Medulla oblongata (tissue), 1 donor: ENCODE data around the gene PMPCA.

Experiments used
- DNase-seq: peaks from one replicate; pipeline ENCODE4 v3.0.0-alpha.2; 2015; ENCODE audit errors: extremely low spot score

PMPCA gene

DNA sequence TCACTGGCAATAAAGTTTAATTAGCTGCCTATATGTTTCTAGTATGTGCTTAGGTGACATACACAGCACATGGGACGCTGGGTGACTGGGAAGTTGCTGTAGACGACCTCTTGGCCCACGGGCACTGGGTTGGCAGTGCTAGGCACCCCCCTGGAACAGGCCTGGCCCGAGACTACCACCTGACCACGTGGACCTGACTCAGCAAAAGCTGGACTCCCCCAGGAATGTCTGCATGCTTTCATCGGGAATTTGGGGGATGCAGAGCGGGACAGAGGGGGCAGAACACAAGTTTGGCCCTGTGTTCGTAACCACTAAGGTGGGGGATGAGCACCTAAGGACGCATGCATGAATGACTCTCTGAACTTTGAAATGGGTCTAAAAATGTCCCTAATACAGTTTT lies 45.8 kb downstream of the PMPCA start:
- no peak for DNase-seq

DNA sequence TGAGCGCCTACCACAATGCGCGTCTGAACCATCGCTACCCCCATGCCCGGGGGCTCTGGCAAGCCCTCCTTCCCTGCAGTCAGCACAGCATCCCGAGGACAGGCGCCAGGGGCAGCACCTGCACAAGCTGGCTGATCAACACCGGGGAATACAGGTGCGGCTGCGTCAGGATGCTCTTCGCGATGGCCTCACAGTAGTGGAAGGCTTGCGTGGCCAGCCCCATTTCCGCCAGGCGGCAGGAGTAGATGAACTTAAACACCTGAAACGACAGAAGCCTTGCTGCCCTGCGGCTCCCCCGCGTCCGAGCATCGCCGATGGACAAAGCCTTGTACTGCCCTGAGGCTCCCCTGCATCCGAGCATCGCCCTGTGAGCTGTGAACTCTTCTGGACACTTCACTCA lies 46.9 kb downstream of the PMPCA start:
- no peak for DNase-seq

DNA sequence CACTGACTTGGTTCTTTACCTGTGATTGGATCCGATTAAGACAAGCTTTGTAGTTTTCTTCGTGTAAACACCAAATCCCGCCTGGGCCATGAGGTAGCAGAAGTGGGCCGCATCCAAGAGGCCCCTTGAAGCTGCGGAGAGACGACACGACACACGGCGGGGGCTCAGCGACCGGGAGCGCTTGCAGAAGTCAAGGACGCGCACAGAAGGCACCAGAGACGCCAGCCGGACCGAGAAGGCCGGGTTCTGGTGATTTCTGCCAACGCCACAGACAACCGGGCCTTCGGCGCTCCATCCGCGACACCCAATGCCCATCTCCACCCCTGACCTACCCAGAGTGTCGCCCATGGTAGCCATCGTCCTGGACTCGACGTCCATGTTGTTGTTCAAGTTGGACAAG lies 49.0 kb downstream of the PMPCA start:
- DNase-seq, result no peak

DNA sequence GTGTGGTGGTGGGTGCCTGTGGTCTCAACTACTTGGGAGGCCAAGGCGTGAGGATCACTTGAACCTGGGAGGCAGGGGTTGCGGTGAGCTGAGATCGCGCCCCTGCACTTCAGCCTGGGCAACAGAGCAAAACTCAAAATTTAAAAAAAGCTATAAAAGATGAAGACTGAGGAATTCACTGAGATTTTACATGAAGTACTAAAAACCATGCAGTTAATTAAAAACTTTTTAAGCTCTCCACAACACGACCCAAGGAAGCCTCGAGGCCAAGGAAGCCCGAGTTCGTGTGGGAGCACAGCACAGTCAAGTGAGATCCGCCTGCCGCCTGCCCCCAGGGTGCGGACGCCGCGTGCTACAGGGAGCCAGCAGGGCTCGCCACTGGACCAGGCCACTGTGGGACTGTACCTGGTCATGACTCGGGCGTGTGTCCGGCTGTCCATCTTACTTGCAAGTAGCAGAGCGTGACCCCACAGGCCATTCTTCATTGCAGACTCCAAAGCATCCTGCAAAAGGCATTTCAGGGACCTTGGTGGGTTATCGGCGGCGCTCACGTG lies 50.4 kb downstream of the PMPCA start:
- no peak for DNase-seq

DNA sequence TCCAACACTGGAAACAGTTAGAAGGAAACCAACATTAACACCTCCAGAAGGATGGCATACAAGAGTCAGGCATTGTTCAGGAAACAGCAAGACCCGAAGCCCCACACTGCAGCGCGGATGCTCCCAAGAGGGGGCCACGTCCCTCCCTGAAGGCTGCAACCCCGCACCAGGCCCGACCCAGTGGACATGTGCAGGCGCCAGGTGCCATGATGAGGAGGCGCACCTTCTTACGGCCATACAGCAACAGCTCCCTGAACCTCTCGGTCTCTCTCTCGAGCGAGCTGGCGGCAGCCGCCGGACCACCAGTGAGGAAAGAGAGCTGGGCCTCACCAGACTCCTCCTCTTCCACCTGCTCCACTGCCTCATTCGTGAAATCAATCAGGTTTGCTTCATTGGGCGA lies 52.2 kb downstream of the PMPCA start:
- no peak for DNase-seq

DNA sequence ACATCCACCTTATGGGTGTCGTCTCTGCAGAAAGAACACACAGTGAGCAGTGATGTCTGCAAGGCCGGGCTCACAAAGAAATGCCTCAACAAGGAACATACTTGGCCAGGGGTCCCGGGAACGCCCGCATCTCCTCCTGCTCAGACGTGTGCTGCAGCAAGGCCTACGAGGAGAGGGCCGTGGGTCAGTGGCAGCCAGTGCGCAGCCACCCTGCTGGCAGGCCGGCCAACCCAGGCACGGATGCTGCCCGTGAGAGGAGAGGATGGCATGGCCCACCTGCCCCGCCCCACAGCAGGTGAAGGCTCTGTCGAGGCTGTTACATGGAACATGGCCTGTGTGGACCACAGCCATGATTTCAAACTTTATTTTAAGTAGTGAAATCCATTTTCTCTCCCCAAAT lies 53.1 kb downstream of the PMPCA start:
- DNase-seq, result no peak

DNA sequence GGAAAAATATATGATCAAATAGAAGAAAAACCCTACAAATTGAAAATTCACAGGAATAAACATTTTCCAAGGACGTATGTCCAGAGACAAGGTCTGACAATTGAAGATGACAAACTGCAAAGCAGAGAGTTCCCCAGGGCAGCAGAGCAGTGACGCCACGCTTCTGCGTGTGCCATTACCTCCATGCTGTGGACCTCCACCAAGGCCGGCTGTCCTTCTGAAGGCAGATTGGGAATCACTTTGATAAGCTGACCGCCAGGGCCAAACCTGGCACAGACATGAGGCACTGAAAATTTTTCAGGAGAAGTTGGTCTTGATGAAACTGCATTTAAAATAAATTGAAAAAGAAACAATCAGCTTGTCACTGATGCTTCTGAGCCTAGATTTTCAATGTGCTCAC lies 53.8 kb downstream of the PMPCA start:
- DNase-seq, result no peak

DNA sequence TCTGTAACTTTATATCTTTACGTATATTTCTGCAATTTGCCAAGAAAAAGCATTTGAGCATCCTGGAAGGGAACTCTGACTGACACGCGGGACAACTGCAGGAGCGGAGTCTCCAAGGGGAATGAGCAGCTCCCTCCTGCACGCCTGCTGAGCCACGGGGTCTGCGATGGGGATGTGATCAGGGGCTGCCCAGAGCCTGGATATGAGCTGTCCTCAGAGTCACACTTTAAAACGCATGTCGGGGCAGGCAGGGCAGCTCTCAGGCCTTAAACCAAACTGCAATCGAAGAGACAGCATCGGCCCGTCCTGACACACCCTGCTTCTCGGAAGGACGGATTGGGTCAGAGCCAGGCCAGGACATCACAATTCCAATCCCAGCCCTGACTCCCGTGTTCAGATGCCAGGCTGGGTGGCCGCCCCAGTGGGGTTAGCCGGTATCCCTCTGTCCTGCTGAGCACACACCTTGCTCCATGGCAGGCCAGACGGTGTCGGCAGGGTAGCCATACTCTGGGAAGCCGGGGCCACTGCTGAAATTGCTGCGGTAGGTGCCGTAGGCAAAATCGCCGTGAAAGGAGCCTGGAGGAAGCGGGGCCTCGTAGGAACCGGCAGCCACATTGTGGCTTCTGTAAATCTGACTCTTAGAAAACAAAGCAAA lies 55.2 kb downstream of the PMPCA start:
- DNase-seq, result no peak

DNA sequence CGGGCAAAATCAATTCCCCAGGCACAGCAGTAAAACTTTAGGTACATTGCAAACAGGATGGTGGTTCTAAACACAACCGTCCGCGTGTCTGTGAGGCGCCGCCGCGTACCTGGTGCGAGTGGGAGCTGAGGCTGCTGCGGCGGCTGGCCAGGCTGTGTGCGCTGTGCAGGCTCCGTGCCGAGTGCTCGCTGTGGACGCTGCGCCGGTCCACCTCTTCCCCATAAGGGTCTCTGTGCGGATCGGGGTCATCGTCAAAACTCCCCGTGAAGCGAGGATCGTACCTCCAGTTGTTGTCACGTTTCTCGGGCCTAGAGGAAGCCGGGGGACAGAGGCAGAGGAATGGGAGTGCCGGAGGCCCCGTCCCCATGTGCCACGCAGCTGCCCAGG lies 55.7 kb downstream of the PMPCA start:
- DNase-seq, result no peak

DNA sequence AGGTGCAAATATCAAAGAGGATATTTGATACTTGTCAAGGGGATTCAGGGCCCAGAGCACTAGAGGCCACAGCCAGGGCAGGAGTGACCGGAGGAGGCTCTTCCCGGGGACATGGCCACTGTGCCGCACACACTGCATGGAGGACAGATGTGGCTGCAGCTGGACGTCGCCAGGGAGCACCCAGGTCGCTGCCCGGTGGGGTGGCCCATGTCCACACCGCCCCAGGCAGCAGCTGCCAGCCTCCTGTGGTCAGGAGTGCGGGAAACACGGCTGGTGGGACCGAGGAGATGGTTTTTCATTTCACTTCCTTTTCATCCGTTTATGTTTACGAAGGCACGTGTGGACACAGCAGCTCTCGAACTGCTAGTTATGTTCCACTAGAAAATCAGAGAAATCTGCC lies 57.3 kb downstream of the PMPCA start:
- DNase-seq, result no peak

DNA sequence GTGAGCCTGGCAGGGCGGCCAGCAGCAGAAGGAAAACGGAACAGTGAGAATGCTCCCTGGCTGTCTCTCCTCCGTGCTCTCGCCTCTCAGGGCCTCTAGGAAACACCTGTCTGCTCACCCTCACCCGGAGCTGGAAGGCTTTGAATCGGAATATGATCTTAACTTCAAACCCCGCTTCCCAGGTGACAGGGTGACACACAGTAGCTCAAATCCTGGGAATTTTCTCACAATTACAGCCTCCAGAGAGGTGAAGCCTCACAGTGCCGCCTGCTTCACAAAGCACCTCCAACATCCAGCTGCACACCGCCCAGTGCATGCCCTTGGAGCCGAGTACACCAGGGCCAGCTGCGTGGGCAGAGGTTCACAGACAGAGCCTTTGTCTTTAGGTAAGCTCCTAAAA lies 59.9 kb downstream of the PMPCA start:
- no peak for DNase-seq

DNA sequence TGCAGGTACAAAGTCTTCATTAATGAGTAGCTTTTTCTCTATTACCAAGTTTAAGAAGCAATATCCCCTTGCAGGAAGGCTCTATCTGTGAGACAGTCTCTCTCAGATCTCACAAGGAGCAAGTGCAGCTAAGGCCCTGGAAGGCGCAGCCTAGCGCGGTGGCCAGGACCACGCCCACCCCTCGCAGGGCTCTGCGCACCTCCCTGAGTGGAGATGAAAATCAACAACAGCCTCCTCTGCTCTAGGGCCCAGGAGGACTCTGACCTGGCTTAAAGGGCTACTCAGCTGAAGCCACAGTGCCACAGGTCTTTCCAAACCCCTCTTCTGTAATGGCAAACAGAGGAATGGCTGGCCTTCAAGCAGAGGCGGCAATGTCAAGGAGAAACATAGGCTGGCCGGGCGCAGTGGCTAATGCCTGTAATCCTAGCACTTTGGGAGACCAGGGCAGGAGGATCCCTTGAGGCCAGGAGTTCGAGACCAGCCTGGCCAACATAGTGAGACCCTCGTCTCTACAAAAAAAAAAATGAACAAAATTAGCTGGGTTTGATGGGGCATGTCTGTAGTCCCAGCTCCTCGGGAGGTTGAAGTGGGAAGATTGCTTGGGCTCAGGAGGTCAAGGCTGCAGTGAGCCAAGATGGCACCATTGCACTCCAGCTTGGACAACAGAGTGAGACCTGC lies 60.5 kb downstream of the PMPCA start:
- no peak for DNase-seq

DNA sequence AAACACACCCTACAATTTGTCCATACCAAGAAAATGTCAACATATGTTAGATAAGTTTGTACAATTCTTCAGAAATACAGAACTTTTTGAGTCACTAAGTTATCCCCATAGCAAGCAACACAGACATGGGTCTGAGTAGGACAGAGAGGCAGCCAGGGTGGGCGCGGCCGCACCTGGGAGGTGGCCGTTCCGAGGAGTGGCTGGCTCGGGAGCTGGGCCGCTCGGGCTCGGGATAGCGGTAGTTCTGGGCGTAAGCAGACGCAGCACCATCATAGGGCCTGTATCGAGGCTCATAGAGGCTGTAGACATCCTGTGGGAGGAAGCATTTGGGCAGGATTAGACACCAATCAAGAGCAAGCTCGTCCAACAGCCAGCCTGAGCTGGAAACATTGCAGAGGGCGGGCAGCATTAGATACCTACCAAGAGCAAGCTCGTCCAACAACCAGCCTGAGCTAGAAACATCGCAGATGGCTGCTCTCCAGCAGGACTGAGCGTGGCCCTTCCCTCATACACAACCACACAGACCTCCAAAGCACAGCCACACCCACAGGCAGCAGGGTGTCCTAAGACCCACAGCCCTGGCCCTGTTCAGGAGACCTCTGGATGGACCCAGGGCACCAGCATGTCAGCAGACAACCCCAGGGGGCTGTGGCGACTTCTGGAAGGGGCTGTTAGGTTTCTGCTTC lies 61.5 kb downstream of the PMPCA start:
- no peak for DNase-seq

DNA sequence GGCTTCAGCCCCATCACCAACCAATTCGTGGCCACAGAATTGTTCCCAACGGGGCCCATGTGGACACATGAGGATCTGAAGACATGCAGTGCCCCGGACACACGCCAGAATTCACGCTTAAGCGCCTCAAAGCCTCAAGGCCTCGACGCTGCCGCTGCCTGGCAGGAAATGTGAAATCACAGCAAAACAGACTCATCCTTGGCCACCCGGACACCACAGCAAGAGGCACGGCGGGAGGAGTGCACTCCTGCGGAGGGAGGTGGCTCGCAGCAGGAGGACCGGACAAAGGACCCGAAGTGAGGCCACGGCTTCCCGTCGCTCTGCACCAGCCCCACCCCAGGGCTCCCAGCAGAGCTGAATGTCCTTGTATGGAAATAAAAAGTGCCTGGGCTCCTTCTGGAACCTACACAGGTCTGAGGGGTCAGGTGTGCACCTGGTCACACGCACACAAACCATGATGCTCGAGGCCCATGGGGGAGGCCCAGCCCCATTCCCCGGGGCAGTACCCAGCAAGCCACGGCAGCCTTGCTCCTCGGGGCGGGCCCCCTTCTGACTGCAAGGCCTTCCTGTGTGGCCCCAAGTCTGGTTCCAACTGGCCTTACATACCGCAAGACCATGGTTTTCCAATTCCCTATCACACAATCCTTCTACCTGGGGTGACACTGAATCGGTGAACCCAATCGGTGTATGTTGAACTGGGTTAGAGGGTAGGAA lies 62.3 kb downstream of the PMPCA start:
- DNase-seq, result no peak

DNA sequence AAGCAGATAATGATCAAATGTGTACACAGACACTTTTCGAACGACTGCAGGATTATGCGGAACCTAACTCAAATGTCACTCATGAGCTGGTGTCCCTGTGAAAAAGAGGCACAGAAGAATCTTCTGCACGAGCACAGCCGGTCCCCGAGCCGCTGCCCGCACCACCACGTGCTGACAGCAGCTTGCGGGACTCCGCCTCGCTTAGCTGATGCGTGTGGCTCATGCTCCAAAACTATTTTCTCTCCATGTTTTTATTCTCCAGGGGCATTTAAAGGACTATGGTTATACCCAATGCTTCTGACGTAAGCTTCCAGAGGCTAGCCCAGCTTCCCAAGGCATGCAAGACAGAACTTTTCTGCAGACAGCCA lies 62.9 kb downstream of the PMPCA start:
- DNase-seq, result no peak
